Lower lobe of right lung (tissue), 2 donors: ENCODE data around the gene PTPRF. TPM values are rescaled to one million over a fixed set of nuclear protein-coding genes. Genes with fewer than 3 reads are reported as not detected.

Source experiments
- ATAC-seq, 2 donors: fragments of 200-7000 bp; cut with Tn5 transposase; one replicate each; pipeline ENCODE4 v1.9.1; 2020 to 2022; ENCODE audit warnings: mild to moderate bottlenecking in 2 of 2, moderate library complexity in 2 of 2
- DNase-seq: peaks from one replicate; pipeline ENCODE4 v3.0.0-alpha.2; 2020
- H3K27ac ChIP-seq: fragments of 200-600 bp; one replicate; pipeline ENCODE4 v1.8.0; 2022
- H3K27me3 ChIP-seq: fragments of 200-600 bp; one replicate; pipeline ENCODE4 v1.8.0; 2022; ENCODE audit warnings: low read depth
- H3K36me3 ChIP-seq: fragments of 200-600 bp; one replicate; pipeline ENCODE4 v1.8.0; 2022; ENCODE audit warnings: mild to moderate bottlenecking
- H3K4me1 ChIP-seq: fragments of 200-600 bp; one replicate; pipeline ENCODE4 v1.8.0; 2022
- H3K4me3 ChIP-seq: fragments of 200-600 bp; one replicate; pipeline ENCODE4 v1.8.0; 2022; ENCODE audit warnings: mild to moderate bottlenecking
- H3K9me3 ChIP-seq: fragments of 200-600 bp; one replicate; pipeline ENCODE4 v1.8.0; 2022
- CTCF ChIP-seq: fragments of 200-600 bp; IDR thresholded peaks from one replicate; pipeline ENCODE4 v1.8.0; 2022; ENCODE audit warnings: antibody characterized with exemption, mild to moderate bottlenecking
- intact Hi-C: fragments of 100-400 bp; cut with DNase I; formaldehyde crosslinking; loops from one replicate; pipeline ENCODE4 v1.11.0; 2022
- total RNA-seq: library from RNA; stranded (reverse); fragmentation: NEBNext Ultra II Directional; extraction: Animal tissue kit (Norgen Biotek cat#: 25700); gene quantifications from one replicate; pipeline ENCODE4 v1.2.1, GENCODE V29; 2021
- donor health status: DM: no; HTN: yes; CAD: no; lungs with severe emphysema.

PTPRF gene
- total RNA-seq, 1 donor from 2014 or later = 176 TPM

GRCh38 chr1:43611950-43612349 is 81.3 kb downstream of the PTPRF start:
- no peaks in the 10 kb centered on the region for H3K4me1 ChIP-seq
- ATAC-seq = no peak
- no peak overlapping the region for H3K27ac ChIP-seq
- peaks cover 58% of the 10 kb centered on the region for H3K36me3 ChIP-seq
- no peaks in the 10 kb centered on the region for H3K9me3 ChIP-seq
- H3K27me3 ChIP-seq = no peaks in the 10 kb centered on the region
- intact Hi-C loops = no loop called here
- no peak for TF ChIP-seq CTCF
- no peak overlapping the region for H3K4me3 ChIP-seq
- DNase-seq = no peak

DNA sequence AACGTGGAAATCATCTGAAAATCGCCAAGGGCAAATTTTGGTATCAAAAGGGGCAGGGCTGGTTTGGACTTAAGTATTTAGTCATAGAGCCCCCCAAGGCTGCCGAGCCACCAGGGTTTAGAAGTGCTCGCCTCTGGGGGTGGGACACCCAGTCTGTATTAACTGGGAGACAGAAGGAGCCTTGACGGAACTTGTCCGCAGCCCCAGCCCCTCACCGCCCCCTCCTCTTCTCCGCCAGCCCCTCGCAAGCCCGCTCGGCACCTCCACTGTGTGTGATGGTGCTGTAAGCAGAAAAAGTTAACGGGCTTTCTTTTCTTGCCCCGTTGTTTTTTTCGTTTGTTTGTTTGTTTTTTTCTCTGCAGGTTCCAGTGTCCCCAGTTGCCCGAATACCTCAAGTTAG is 81.7 kb downstream of the PTPRF start:
- Histone ChIP-seq H3K27ac (no peak overlapping the region), H3K4me3 (no peak overlapping the region), H3K27me3 (no peaks in the 10 kb centered on the region), H3K36me3 (peaks cover 58% of the 10 kb centered on the region), H3K4me1 (no peaks in the 10 kb centered on the region), H3K9me3 (no peaks in the 10 kb centered on the region)
- TF ChIP-seq CTCF = no peak
- ATAC-seq (no peak), DNase-seq (no peak)
- intact Hi-C loops = no loop called here

DNA sequence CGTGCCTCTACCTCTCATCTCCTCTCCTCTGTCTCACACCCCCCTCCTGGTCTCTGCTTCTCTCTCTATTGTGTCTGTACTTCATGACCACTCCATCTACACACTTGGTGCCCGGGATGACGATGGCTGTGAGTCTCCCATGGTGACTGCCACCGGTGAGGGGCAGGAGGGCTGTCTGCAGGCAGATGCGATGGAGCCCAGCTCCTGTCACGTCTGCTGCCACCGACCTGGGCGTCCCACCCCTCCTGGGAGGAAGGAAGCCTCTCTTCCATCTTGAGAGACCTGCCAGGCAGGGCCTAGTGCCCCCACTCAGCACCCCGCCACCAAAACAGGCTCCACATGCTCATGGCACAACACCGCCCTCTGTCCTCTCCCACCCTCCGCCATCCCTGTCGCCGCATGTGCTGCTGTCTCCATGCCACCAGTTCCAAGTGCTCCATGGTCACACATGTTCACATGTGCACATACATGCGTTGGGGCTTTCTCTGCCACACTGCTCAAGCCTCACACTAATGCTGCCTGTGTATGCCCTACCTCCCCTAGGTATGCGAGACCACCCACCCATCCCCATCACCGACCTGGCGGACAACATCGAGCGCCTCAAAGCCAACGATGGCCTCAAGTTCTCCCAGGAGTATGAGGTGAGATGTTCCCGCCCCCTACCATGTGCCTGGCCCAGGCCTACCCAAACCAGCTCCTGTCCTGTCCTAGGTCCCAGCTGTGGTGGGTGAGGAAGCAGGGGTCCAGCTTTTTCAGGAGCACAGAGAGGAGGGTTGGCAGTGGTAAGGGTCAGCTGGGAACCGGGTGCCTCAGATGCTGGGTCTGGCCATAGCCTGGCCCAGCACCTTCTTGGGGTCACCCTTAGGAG is 82.6 kb downstream of the PTPRF start:
- Histone ChIP-seq H3K27ac (no peak overlapping the region), H3K27me3 (no peaks in the 10 kb centered on the region), H3K4me3 (no peak overlapping the region), H3K4me1 (no peaks in the 10 kb centered on the region), H3K36me3 (peaks cover 58% of the 10 kb centered on the region), H3K9me3 (no peaks in the 10 kb centered on the region)
- intact Hi-C loops = no loop called here
- ATAC-seq (no peak), DNase-seq (no peak)
- TF ChIP-seq CTCF = no peak

DNA sequence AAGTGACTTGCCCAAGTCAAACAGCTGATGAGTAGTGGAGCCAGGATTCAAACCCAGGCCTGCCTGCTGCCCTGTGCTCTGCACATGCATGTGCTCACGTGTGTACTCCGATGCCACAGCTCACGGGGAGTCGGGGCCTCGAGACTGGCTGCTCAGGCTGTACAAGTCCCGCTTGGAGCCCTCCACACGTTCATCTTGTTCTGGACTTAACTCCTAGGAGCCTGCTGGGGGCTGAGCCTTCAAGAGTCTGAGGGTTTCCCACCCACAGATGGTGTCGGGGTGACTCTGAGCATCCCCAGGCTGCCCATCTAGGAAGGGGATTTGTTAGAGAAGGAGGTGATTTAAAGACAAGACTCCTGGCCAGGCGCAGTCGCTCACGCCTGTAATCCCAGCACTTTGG is 83.5 kb downstream of the PTPRF start:
- H3K4me3 ChIP-seq = no peak overlapping the region
- peaks cover 54% of the 10 kb centered on the region for H3K36me3 ChIP-seq
- DNase-seq (peak; percentile 33), ATAC-seq (no peak)
- no peak overlapping the region for H3K27ac ChIP-seq
- no peaks in the 10 kb centered on the region for H3K27me3 ChIP-seq
- intact Hi-C loops = no loop called here
- TF ChIP-seq CTCF = no peak
- no peaks in the 10 kb centered on the region for H3K9me3 ChIP-seq
- no peaks in the 10 kb centered on the region for H3K4me1 ChIP-seq

GRCh38 chr1:43614891-43615290 is 84.2 kb downstream of the PTPRF start:
- no peak for TF ChIP-seq CTCF
- H3K36me3 ChIP-seq = peaks cover 54% of the 10 kb centered on the region
- ATAC-seq = no peak

More at GRCh38 chr1:43614891-43615290, 84.2 kb downstream of the PTPRF start:
- Histone ChIP-seq H3K4me1 (no peaks in the 10 kb centered on the region), H3K27ac (no peak overlapping the region), H3K9me3 (no peaks in the 10 kb centered on the region), H3K27me3 (no peaks in the 10 kb centered on the region), H3K4me3 (no peak overlapping the region)
- intact Hi-C loops = no loop called here
- DNase-seq = no peak
